ENCODE results near the gene TMEM219.

DNA sequence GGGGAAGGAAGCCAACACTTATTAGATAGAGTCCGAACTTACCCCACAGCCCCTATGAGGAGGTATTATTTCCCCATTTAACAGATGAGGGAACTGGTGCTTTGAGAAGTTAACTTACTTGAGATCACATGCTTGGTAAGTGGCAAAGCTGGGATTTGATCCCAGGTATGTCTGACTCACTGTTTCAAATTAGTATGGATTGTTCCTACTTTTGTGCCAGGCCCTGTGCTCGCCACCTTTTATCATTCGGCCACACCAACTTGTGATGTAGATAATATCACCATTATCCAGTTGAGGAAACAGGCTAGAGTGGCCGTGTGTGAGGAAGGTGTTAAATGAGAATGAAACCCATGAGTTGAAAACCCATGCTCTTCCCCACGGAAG is 22.9 kb downstream of the TMEM219 start:
- TF ChIP-seq, protein P1, sequence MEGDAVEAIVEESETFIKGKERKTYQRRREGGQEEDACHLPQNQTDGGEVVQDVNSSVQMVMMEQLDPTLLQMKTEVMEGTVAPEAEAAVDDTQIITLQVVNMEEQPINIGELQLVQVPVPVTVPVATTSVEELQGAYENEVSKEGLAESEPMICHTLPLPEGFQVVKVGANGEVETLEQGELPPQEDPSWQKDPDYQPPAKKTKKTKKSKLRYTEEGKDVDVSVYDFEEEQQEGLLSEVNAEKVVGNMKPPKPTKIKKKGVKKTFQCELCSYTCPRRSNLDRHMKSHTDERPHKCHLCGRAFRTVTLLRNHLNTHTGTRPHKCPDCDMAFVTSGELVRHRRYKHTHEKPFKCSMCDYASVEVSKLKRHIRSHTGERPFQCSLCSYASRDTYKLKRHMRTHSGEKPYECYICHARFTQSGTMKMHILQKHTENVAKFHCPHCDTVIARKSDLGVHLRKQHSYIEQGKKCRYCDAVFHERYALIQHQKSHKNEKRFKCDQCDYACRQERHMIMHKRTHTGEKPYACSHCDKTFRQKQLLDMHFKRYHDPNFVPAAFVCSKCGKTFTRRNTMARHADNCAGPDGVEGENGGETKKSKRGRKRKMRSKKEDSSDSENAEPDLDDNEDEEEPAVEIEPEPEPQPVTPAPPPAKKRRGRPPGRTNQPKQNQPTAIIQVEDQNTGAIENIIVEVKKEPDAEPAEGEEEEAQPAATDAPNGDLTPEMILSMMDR (IDR thresholded peaks at IDR 0.05) = no peak
- TF ChIP-seq POLR2A (IDR thresholded peaks at IDR 0.05) = no peak
